Measurements from ENCODE around the gene CTBP2.

The CTBP2 gene

DNA sequence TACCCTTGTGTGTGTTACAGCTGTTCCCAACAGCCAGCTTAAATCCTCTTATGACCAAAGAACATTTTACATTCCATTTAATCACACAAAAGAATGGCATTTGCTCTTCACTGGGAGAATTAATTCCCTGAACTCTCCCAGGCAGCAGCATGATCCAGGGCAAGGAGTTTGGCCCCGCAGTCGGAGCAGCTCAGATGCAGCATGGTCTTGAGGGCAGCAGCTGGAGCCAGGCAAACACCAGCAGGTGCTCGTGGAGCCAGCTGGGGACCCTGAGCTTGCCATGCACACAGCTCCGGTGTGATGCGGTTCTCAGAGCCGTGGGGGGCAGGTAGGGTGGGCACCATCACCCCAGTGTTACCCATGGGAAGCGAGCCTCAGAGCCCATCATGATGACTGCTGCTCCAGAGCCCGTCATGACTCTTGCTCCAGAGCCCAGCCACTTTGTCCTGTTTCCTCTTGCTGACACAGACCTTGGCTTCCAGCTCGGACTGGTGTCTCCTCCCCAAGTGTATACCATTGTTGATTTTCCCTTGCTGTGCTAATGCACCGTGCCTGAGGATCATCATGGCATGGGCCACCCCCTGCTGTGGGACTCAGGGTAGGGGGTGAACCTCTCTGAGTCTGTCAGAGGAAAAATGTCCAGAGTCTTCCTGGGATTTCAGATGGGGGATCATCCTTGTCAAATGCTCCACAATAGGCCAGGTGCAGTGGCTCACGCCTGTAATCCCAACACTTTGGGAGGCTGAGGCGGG lies 142.6 kb downstream of the CTBP2 start:
- TF ChIP-seq, protein P1, sequence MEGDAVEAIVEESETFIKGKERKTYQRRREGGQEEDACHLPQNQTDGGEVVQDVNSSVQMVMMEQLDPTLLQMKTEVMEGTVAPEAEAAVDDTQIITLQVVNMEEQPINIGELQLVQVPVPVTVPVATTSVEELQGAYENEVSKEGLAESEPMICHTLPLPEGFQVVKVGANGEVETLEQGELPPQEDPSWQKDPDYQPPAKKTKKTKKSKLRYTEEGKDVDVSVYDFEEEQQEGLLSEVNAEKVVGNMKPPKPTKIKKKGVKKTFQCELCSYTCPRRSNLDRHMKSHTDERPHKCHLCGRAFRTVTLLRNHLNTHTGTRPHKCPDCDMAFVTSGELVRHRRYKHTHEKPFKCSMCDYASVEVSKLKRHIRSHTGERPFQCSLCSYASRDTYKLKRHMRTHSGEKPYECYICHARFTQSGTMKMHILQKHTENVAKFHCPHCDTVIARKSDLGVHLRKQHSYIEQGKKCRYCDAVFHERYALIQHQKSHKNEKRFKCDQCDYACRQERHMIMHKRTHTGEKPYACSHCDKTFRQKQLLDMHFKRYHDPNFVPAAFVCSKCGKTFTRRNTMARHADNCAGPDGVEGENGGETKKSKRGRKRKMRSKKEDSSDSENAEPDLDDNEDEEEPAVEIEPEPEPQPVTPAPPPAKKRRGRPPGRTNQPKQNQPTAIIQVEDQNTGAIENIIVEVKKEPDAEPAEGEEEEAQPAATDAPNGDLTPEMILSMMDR (IDR thresholded peaks at IDR 0.05; ENCODE audit: insufficient read depth, low read length, poor library complexity, severe bottlenecking) = no peak
- Histone ChIP-seq H3K27me3 (replicated peaks; ENCODE audit: control insufficient read depth, insufficient read depth, low read length) (peaks cover 3% of the 10 kb centered on the region; the same call in 1 of the 2 replicates), H3K4me3 (replicated peaks; ENCODE audit: low read depth, low read length) (no peak overlapping the region), H3K36me3 (ENCODE audit: control insufficient read depth, insufficient read depth, low read length) (no peaks in the 10 kb centered on the region)
- DNase-seq (ENCODE audit: extremely low read depth, insufficient read length) = no peak

DNA sequence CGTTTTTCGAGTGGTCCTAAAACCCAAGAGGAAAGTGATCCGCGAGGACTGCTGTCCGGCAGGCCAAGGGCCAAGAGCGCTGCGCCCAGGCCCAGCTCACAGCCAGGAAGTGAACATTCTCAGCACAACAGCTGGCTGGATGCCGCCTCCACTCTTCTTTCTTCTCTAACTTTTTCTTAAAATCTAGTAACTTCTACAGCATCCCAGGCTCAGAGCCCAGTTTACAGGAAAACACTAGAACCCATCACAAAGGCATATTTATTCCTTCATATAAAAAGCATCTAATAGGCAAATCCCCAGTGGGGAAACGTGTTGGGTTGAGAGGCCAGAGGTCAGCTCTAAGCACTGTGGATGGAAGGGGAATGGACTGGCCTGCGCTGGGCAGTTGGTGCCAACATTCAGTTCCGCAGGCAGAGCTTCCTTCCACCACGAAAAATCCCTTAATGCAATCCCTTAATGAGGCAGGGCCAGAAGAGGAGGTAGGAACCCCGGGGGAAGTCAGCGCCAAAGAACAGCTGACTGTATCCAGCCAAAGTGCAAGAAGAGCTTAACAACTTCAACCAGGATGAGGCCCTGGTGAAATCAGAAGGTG lies 143.7 kb downstream of the CTBP2 start:
- TF ChIP-seq, protein P1 (IDR thresholded peaks at IDR 0.05; ENCODE audit: insufficient read depth, low read length, poor library complexity, severe bottlenecking) = no peak
- no peak overlapping the region for H3K4me3 ChIP-seq (replicated peaks; ENCODE audit: low read depth, low read length)
- DNase-seq (ENCODE audit: extremely low read depth, insufficient read length) = no peak
- H3K36me3 ChIP-seq (ENCODE audit: control insufficient read depth, insufficient read depth, low read length) = no peaks in the 10 kb centered on the region
- H3K27me3 ChIP-seq (replicated peaks; ENCODE audit: control insufficient read depth, insufficient read depth, low read length) = peaks cover 3% of the 10 kb centered on the region; the same call in 1 of the 2 replicates

- Histone ChIP-seq H3K36me3 (ENCODE audit: control insufficient read depth, insufficient read depth, low read length) (no peaks in the 10 kb centered on the region), H3K27me3 (replicated peaks; ENCODE audit: control insufficient read depth, insufficient read depth, low read length) (peaks cover 3% of the 10 kb centered on the region; the same call in 1 of the 2 replicates), H3K4me3 (replicated peaks; ENCODE audit: low read depth, low read length) (no peak overlapping the region)
- no peak for DNase-seq (ENCODE audit: extremely low read depth, insufficient read length)
- TF ChIP-seq, protein P1 (IDR thresholded peaks at IDR 0.05; ENCODE audit: insufficient read depth, low read length, poor library complexity, severe bottlenecking) = no peak
These were observed 144.2 kb downstream of the CTBP2 start for GRCh38 chr10:125016123-125016522.

- Histone ChIP-seq H3K27me3 (replicated peaks; ENCODE audit: control insufficient read depth, insufficient read depth, low read length) (peaks cover 3% of the 10 kb centered on the region), H3K36me3 (ENCODE audit: control insufficient read depth, insufficient read depth, low read length) (no peaks in the 10 kb centered on the region), H3K4me3 (replicated peaks; ENCODE audit: low read depth, low read length) (no peak overlapping the region)
- TF ChIP-seq, protein P1 (IDR thresholded peaks at IDR 0.05; ENCODE audit: insufficient read depth, low read length, poor library complexity, severe bottlenecking) = no peak
- no peak for DNase-seq (ENCODE audit: extremely low read depth, insufficient read length)
These were observed 144.9 kb downstream of the CTBP2 start for GRCh38 chr10:125015356-125015944.

DNA sequence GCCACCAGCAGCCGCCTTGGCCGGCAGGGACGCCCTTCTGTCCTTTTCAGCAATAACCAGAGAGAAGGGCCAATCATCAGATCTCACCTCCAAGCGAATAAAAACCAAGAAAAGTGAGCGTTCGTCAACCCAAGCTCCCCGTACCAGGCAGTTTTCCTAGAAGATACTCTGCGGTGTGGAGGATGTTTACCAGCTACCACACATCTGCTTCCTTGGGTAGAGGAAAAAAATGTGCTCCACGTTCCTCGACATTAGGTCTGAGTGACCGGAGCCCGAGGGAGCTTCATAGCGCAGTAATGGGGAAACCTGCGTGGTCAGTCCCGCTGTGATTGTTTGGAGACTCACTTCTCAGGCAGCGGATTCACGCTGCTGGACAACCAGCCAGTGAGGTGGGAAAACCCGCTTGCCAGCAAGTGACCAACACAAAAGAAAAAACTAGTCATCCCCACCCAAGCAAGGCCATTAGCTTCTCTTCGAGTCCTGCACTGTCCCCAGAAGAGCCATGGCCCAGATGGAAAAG lies 145.5 kb downstream of the CTBP2 start:
- TF ChIP-seq, protein P1 (IDR thresholded peaks at IDR 0.05; ENCODE audit: insufficient read depth, low read length, poor library complexity, severe bottlenecking) = no peak
- H3K4me3 ChIP-seq (replicated peaks; ENCODE audit: low read depth, low read length) = no peak overlapping the region
- DNase-seq (ENCODE audit: extremely low read depth, insufficient read length) = no peak
- no peaks in the 10 kb centered on the region for H3K36me3 ChIP-seq (ENCODE audit: control insufficient read depth, insufficient read depth, low read length)
- peaks cover 3% of the 10 kb centered on the region for H3K27me3 ChIP-seq (replicated peaks; ENCODE audit: control insufficient read depth, insufficient read depth, low read length)

All from GM06990 (cell line).